GM12878 (cell line): ENCODE measurements around the gene CFAP74. TPM values are rescaled to one million over a fixed set of nuclear protein-coding genes. Genes with fewer than 3 reads are reported as not detected.

Source experiments
- ATAC-seq: fragments of 200-7000 bp; cut with Tn5 transposase; 3 replicates; pipeline ENCODE4 v1.9.1; 2020; ENCODE audit warnings: mild to moderate bottlenecking, moderate library complexity
- BruUV-seq: library from RNA; stranded (reverse); fragments of 400-500 nt; replicated peaks from 2 replicates; lab custom pipeline; 2021; lab: Mats Ljungman, UMichigan
- CTCF ChIA-PET: fragments of 300-600 bp; sonication (Branson Sonifier 250); formaldehyde crosslinking; extraction: SDS; loops from one replicate; lab custom pipeline; 2021; ENCODE audit warnings: inconsistent platforms; lab: Yijun Ruan, JAX
- POLR2A ChIA-PET: fragments of 350-600 bp; formaldehyde crosslinking; extraction: SDS; loops from one replicate; lab custom pipeline; 2021; ENCODE audit warnings: inconsistent platforms; lab: Charles Lee
- RAD21 ChIA-PET: fragments of 300-600 bp; sonication (Branson Sonifier 250); formaldehyde crosslinking; loops from one replicate; lab custom pipeline; 2023; ENCODE audit warnings: antibody characterized with exemption; ENCODE audit not compliant: unreplicated experiment; lab: Charles Lee
- SMC1A ChIA-PET: fragments of 300-600 bp; sonication (Branson Sonifier 250); formaldehyde crosslinking; loops from one replicate; lab custom pipeline; 2023; ENCODE audit not compliant: unreplicated experiment, uncharacterized antibody; lab: Charles Lee
- DNase-seq: peaks from one replicate; pipeline ENCODE4 v3.0.0-alpha.2; 2011; ENCODE audit warnings: low read depth, low spot score
- FAIRE-seq: peaks from 3 replicates; lab custom pipeline; 2011; peaks lifted over from hg19 to GRCh38; lab: Jason Lieb, UNC
- H2AFZ ChIP-seq: 2 replicates; pipeline ENCODE4 v1.6.0; 2011; ENCODE audit warnings: low read depth, low read length, control low read depth; ENCODE audit not compliant: control insufficient read depth
- H3K27ac ChIP-seq: 2 replicates; pipeline ENCODE4 v1.5.1; 2011; ENCODE audit warnings: control low read depth; ENCODE audit not compliant: control insufficient read depth, insufficient read depth
- H3K27me3 ChIP-seq, 2 experiments: replicated peaks in 1 of 2; 2 replicates each; pipeline versions ENCODE4 v1.6.0 to v1.6.1; 2011; ENCODE audit warnings: low read length in 1 of 2; ENCODE audit not compliant: control insufficient read depth in 2 of 2, insufficient read depth in 2 of 2
- H3K36me3 ChIP-seq, 2 experiments: 2 replicates each; pipeline ENCODE4 v1.5.1; 2011; ENCODE audit warnings: low read length in 1 of 2; ENCODE audit not compliant: control insufficient read depth in 2 of 2, insufficient read depth in 2 of 2
- H3K4me1 ChIP-seq: 2 replicates; pipeline ENCODE4 v1.6.1; 2011; ENCODE audit warnings: mild to moderate bottlenecking, low read length, moderate library complexity, mixed read lengths; ENCODE audit not compliant: control insufficient read depth, insufficient read depth
- H3K4me2 ChIP-seq: 2 replicates; pipeline ENCODE4 v1.6.0; 2011; ENCODE audit warnings: control low read depth; ENCODE audit not compliant: control insufficient read depth, insufficient read depth
- H3K4me3 ChIP-seq: fragments of 200-600 bp; sonication (generic); 2 replicates; pipeline ENCODE4 v1.5.1; 2016
- H3K79me2 ChIP-seq: 2 replicates; pipeline ENCODE4 v1.6.0; 2011; ENCODE audit warnings: low read length; ENCODE audit not compliant: control insufficient read depth, insufficient read depth
- H3K9ac ChIP-seq: 2 replicates; pipeline ENCODE4 v1.8.0; 2011; ENCODE audit warnings: low read length, control low read depth, mixed read lengths; ENCODE audit not compliant: control insufficient read depth, insufficient read depth
- H3K9me3 ChIP-seq: replicated peaks from 3 replicates; pipeline ENCODE4 v1.5.1; 2011; ENCODE audit warnings: mild to moderate bottlenecking, low read length; ENCODE audit not compliant: control insufficient read depth, insufficient read depth
- H4K20me1 ChIP-seq: 2 replicates; pipeline ENCODE4 v1.6.0; 2011; ENCODE audit not compliant: control insufficient read depth, insufficient read depth
- FOS ChIP-seq: IDR thresholded peaks from 3 replicates; pipeline ENCODE4 v1.6.1; 2011; ENCODE audit warnings: borderline replicate concordance; ENCODE audit not compliant: insufficient read length; ENCODE audit errors: extremely low read depth
- HDAC2 ChIP-seq: fragments of 200-600 bp; sonication (generic); IDR thresholded peaks from 2 replicates; pipeline ENCODE4 v1.6.1; 2017
- IRF4 ChIP-seq: IDR thresholded peaks from 2 replicates; pipeline ENCODE4 v1.6.1; 2011; ENCODE audit warnings: low read depth, low read length
- MTA3 ChIP-seq: IDR thresholded peaks from 2 replicates; pipeline ENCODE4 v1.6.1; 2012; ENCODE audit warnings: low read length, inconsistent platforms, borderline replicate concordance
- NR2F1 ChIP-seq: fragments of 450-650 bp; conservative IDR thresholded peaks from 2 replicates; pipeline ENCODE4 v1.6.1; 2017; ENCODE audit warnings: mild to moderate bottlenecking
- RELA ChIP-seq: fragments of 450-650 bp; IDR thresholded peaks from 2 replicates; pipeline ENCODE4 v1.8.0; 2014; ENCODE audit warnings: borderline replicate concordance; ENCODE audit not compliant: partially characterized antibody
- SIN3A ChIP-seq: IDR thresholded peaks from 2 replicates; pipeline ENCODE4 v1.6.1; 2012; ENCODE audit warnings: low read depth, low read length, improper control_type of control experiment
- SMARCA5 ChIP-seq: fragments of 450-650 bp; IDR thresholded peaks from 2 replicates; pipeline ENCODE4 v1.6.1; 2017; ENCODE audit warnings: mild to moderate bottlenecking
- SREBF2 ChIP-seq: IDR thresholded peaks from 2 replicates; pipeline ENCODE4 v1.6.1; 2012; ENCODE audit warnings: mild to moderate bottlenecking, low read length
- WRNIP1 ChIP-seq: IDR thresholded peaks from 2 replicates; pipeline ENCODE4 v1.6.1; 2011; ENCODE audit warnings: low read depth, low read length, improper control_type of control experiment, borderline replicate concordance
- YBX1 ChIP-seq: fragments of 450-650 bp; IDR thresholded peaks from 2 replicates; pipeline ENCODE4 v1.6.1; 2016; ENCODE audit warnings: antibody characterized with exemption
- WGBS: methylation state at CpG from one replicate; pipeline ENCODE4 v1.1.6; 2016; ENCODE audit warnings: low lambda C conversion rate; ENCODE audit not compliant: insufficient replicate concordance, insufficient coverage; ENCODE audit errors: missing lambda C conversion rate; 5-methylcytosine and 5-hydroxymethylcytosine counted together
- in situ Hi-C: fragments of 300-500 bp; cut with MboI; formaldehyde crosslinking; loops from 9 replicates; pipeline ENCODE4 v1.14.3; 2018; ENCODE audit warnings: mixed read lengths
- intact Hi-C: fragments of 100-400 bp; cut with micrococcal nuclease; formaldehyde crosslinking; loops from one replicate; pipeline ENCODE4 v1.14.2; 2022; ENCODE audit not compliant: unreplicated experiment
- polyA plus RNA-seq, 11 experiments: library from polyadenylated mRNA; depleted of rRNA in 4 of 11; unstranded in 6 of 11; stranded (reverse) in 5 of 11; fragments of >200 nt; fragmentation: Nextera tagmentation in 4 of 11; fragmentation: Illumina TruSeq in 1 of 11; extraction: Ambion mirVana in 4 of 11; extraction: Trizol in 1 of 11; gene quantifications; 1 replicate in 1 of 11; 2 replicates in 10 of 11; pipeline versions ENCODE4 v1.2.1 to v1.2.3, GENCODE V29; 2011 to 2016; ENCODE audit warnings: inconsistent platforms in 2 of 11, missing spikeins in 2 of 11, low read depth in 1 of 11
- total RNA-seq, 4 experiments: library from RNA; depleted of rRNA in 3 of 4; stranded (reverse); fragments of >200 nt in 3 of 4; fragmentation: Illumina TruSeq in 1 of 4; extraction: Trizol in 1 of 4; gene quantifications; 2 replicates each; pipeline versions ENCODE4 v1.2.1 to v1.2.3, GENCODE V29; 2013 to 2021
- TF ChIP-seq, protein P1 (sequence below): IDR thresholded peaks from 2 replicates; pipeline ENCODE4 v1.6.1; 2012; ENCODE audit warnings: low read depth, low read length, improper control_type of control experiment
- TF ChIP-seq, protein P2 (sequence below): IDR thresholded peaks from 2 replicates; pipeline ENCODE4 v1.6.1; 2012; ENCODE audit warnings: low read depth, low read length, improper control_type of control experiment
- TF ChIP-seq, protein P3 (sequence below): IDR thresholded peaks from 2 replicates; pipeline ENCODE4 v1.6.1; 2011; ENCODE audit warnings: low read depth, low read length, improper control_type of control experiment, borderline replicate concordance
- TF ChIP-seq, protein P4 (sequence below): IDR thresholded peaks from 2 replicates; pipeline ENCODE4 v1.6.1; 2011; ENCODE audit warnings: low read depth, mild to moderate bottlenecking, low read length, moderate library complexity, borderline replicate concordance; ENCODE audit errors: extremely low read depth

Gene CFAP74
- total and polyA plus RNA-seq, 10 of the 15 experiments (the other 5 are each of a cell fraction or from before 2014, with no cell fraction given): 0.01 TPM; not detected in 9

DNA sequence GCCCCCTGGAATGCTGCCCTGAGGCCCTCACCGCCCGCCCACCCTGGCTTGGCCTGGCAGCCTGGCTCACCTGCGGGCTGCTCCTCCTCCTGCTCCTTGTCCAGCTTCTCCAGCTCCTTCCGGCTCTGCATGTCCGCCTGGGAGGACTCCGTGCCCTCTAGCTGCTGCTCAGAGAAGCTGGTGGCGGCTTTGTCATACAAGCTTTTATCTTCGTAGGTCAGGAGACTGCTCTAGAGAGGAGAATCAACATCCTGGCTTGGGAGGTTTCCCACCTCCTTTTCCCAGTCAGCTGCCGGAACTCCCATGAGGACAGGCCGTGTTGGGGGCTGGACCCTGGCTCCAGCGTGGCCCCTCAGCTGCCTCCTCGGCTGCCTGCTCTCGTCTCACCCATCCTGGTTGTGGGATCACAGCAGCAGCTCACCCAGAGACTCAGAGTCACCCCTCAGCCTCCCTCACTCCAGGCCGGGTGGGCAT lies 47.9 kb downstream of the CFAP74 start:
- DNase-seq (no peak), ATAC-seq (no peak), FAIRE-seq (no peak)
- CTCF ChIA-PET: no interaction called here
- Histone ChIP-seq H3K27ac (no peak overlapping the region), H3K9me3 (no peaks in the 10 kb centered on the region), H3K27me3 (peaks cover 0 to 2% of the 10 kb centered on the region in 2 experiments; a peak in 1 of 4 replicates), H3K4me1 (no peaks in the 10 kb centered on the region), H3K79me2 (no peaks in the 10 kb centered on the region), H3K9ac (no peak overlapping the region), H3K36me3 (no peaks in the 10 kb centered on the region), H3K4me3 (no peak overlapping the region), H3K4me2 (no peak overlapping the region), H4K20me1 (no peaks in the 10 kb centered on the region), H2AFZ (no peak overlapping the region)
- RAD21 ChIA-PET: no interaction called here
- POLR2A ChIA-PET: no interaction called here
- SMC1A ChIA-PET: no interaction called here
- intact Hi-C loops (no loop called here), in situ Hi-C loops (loop anchor here (25.0 kb wide), 1 partner anchor 832 kb away; no protein-coding TSS in a partner anchor)
- TF ChIP-seq WRNIP1 (no peak), SIN3A (no peak), MTA3 (no peak), SREBF2 (no peak), HDAC2 (no peak), SMARCA5 (no peak), IRF4 (no peak), NR2F1 (no peak), RELA (no peak), FOS (no peak), YBX1 (no peak)
- TF ChIP-seq, protein P1, sequence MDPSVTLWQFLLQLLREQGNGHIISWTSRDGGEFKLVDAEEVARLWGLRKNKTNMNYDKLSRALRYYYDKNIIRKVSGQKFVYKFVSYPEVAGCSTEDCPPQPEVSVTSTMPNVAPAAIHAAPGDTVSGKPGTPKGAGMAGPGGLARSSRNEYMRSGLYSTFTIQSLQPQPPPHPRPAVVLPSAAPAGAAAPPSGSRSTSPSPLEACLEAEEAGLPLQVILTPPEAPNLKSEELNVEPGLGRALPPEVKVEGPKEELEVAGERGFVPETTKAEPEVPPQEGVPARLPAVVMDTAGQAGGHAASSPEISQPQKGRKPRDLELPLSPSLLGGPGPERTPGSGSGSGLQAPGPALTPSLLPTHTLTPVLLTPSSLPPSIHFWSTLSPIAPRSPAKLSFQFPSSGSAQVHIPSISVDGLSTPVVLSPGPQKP: no peak
- TF ChIP-seq, protein P2, sequence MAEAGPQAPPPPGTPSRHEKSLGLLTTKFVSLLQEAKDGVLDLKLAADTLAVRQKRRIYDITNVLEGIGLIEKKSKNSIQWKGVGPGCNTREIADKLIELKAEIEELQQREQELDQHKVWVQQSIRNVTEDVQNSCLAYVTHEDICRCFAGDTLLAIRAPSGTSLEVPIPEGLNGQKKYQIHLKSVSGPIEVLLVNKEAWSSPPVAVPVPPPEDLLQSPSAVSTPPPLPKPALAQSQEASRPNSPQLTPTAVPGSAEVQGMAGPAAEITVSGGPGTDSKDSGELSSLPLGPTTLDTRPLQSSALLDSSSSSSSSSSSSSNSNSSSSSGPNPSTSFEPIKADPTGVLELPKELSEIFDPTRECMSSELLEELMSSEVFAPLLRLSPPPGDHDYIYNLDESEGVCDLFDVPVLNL: no peak
- TF ChIP-seq, protein P3, sequence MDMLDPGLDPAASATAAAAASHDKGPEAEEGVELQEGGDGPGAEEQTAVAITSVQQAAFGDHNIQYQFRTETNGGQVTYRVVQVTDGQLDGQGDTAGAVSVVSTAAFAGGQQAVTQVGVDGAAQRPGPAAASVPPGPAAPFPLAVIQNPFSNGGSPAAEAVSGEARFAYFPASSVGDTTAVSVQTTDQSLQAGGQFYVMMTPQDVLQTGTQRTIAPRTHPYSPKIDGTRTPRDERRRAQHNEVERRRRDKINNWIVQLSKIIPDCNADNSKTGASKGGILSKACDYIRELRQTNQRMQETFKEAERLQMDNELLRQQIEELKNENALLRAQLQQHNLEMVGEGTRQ: no peak
- TF ChIP-seq, protein P4, sequence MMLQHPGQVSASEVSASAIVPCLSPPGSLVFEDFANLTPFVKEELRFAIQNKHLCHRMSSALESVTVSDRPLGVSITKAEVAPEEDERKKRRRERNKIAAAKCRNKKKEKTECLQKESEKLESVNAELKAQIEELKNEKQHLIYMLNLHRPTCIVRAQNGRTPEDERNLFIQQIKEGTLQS: no peak
- 33% methylated on average over 13 of the region's 14 CpGs for WGBS
- BruUV-seq: no TSS peak
